BJ (cell line): ENCODE measurements around the gene GPT2. TPM values are rescaled to one million over a fixed set of nuclear protein-coding genes. Genes with fewer than 3 reads are reported as not detected.

Experiments
- CTCF ChIA-PET: fragments of 350-600 bp; formaldehyde crosslinking; extraction: SDS; loops from one replicate; lab custom pipeline; 2021; ENCODE audit warnings: antibody characterized with exemption, inconsistent platforms; lab: Yijun Ruan, JAX
- POLR2A ChIA-PET: fragments of 300-600 bp; sonication (Branson Sonifier 250); formaldehyde crosslinking; extraction: SDS; loops from one replicate; lab custom pipeline; 2021; ENCODE audit warnings: antibody characterized with exemption; lab: Charles Lee
- DNase-seq: peaks from one replicate; pipeline ENCODE4 v3.0.0-alpha.2; 2011; ENCODE audit warnings: low read depth
- H3K27me3 ChIP-seq: 2 replicates; pipeline ENCODE4 v1.6.0; 2011; ENCODE audit warnings: low read length; ENCODE audit not compliant: control insufficient read depth, insufficient read depth
- H3K36me3 ChIP-seq: 2 replicates; pipeline ENCODE4 v1.5.1; 2011; ENCODE audit warnings: low read length; ENCODE audit not compliant: control insufficient read depth, insufficient read depth
- H3K4me3 ChIP-seq: 2 replicates; pipeline ENCODE4 v1.5.1; 2011; ENCODE audit warnings: low read depth, mild to moderate bottlenecking, control low read depth, low read length
- polyA plus RNA-seq: library from polyadenylated mRNA; depleted of rRNA; stranded (reverse); fragments of >200 nt; gene quantifications from 2 replicates; pipeline ENCODE4 v1.2.3, GENCODE V29; 2011; rRNA removed
- small RNA-seq: library from RNA; depleted of rRNA; stranded (forward); fragments of <200 nt; gene quantifications from one replicate; pipeline ENCODE3, GENCODE V24; 2012; ENCODE audit warnings: low replicate concordance, low read depth; ENCODE audit not compliant: insufficient read length
- TF ChIP-seq, protein P1 (sequence below): IDR thresholded peaks from 2 replicates; pipeline ENCODE4 v1.5.1; 2011; ENCODE audit warnings: low read depth, mild to moderate bottlenecking, control low read depth, inconsistent platforms, low read length, moderate library complexity; ENCODE audit not compliant: insufficient read depth

GPT2 gene
- polyA plus RNA-seq, 1 experiment, result 34.1 TPM

DNA sequence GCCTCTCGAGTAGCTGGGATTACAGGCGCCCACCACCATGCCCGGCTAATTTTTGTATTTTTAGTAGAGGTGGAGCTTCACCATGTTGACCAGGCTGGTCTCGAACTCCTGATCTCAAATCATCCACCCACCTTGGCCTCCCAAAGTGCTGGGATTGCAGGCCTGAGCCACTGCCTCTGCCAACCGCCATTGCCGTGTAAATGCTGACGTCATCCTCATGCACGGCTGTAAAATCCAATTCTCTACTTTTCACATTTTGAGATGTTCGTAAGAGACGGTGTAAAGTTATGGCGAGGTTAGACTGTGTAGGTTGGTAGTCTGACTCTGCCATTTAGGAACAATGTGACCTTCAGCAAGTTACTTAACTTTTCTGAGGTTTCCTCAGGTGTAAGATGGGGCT lies 91.0 kb downstream of the GPT2 start:
- TF ChIP-seq, protein P1, sequence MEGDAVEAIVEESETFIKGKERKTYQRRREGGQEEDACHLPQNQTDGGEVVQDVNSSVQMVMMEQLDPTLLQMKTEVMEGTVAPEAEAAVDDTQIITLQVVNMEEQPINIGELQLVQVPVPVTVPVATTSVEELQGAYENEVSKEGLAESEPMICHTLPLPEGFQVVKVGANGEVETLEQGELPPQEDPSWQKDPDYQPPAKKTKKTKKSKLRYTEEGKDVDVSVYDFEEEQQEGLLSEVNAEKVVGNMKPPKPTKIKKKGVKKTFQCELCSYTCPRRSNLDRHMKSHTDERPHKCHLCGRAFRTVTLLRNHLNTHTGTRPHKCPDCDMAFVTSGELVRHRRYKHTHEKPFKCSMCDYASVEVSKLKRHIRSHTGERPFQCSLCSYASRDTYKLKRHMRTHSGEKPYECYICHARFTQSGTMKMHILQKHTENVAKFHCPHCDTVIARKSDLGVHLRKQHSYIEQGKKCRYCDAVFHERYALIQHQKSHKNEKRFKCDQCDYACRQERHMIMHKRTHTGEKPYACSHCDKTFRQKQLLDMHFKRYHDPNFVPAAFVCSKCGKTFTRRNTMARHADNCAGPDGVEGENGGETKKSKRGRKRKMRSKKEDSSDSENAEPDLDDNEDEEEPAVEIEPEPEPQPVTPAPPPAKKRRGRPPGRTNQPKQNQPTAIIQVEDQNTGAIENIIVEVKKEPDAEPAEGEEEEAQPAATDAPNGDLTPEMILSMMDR, result no peak
- no peak overlapping the region for H3K4me3 ChIP-seq
- no peak for DNase-seq
- ChIA-PET POLR2A (no interaction called here), CTCF (interaction anchor here (0.6 kb wide), 1 partner anchor 62 kb away, joined by 3 read pairs; no protein-coding TSS in a partner anchor)
- peaks cover 4% of the 10 kb centered on the region; the same call in 1 of the 2 replicates for H3K36me3 ChIP-seq
- no peaks in the 10 kb centered on the region for H3K27me3 ChIP-seq

DNA sequence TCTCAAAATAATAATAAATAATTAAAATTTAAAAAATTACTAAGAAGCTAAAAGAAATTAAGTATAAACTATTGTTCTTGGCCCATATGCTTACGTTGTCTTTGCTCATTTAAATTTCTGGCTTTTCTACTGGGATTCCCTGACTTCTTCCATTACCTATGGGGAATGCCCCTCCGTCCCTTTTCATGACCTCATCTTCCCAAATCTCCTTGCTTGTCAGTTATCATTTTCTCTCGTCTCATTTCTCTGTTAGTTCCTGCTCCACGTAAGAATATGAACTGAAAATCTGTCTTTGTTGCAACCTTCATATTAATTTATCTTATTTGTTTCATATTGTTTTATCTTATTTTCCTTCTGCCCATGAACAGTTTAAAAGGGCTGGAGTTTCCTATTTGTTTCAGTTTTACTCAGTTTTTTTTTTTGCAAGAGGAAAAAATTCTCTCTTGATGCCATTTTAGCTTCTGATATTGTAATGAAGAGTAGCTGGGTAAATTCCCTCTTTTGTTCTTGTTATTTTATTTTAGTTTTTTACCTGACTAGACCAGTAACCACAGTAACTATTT lies 91.8 kb downstream of the GPT2 start:
- TF ChIP-seq, protein P1, result no peak
- Histone ChIP-seq H3K36me3 (peaks cover 3% of the 10 kb centered on the region; the same call in 1 of the 2 replicates), H3K4me3 (no peak overlapping the region), H3K27me3 (no peaks in the 10 kb centered on the region)
- ChIA-PET CTCF (no interaction called here), POLR2A (interaction anchor here (0.6 kb wide), 1 partner anchor 1324 kb away, joined by 3 read pairs; no protein-coding TSS in a partner anchor)
- no peak for DNase-seq

DNA sequence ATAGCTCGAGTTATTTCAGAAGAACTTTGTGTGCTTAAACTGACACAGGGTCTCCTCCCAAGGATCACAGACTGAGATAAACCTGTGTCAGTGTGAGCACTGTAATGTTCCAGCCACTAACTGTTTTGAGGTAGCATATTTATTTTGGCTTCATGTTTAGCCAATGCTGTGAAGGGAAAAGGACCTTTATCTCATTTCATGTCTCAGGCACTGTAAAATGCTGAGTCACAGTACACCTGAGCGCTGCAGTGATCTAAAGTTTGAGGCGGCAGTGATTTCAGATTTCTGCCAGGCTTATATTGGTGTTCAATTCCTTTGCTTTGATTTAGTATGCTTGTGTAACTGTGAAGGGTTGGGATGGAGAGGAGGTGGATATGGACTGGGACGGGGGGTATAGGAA lies 92.4 kb downstream of the GPT2 start:
- no peak for DNase-seq
- CTCF ChIA-PET, result no interaction called here
- POLR2A ChIA-PET, result interaction anchor here (0.6 kb wide), 1 partner anchor 1324 kb away, joined by 3 read pairs; no protein-coding TSS in a partner anchor
- no peaks in the 10 kb centered on the region for H3K36me3 ChIP-seq
- TF ChIP-seq, protein P1, result no peak
- no peak overlapping the region for H3K4me3 ChIP-seq
- no peaks in the 10 kb centered on the region for H3K27me3 ChIP-seq

Small RNA genes within 50 kb of the gene (small RNA-seq; reads per million reads assigned to genes)
- not detected for gene AC007225.2

Other genes starting within 250 kb of the GPT2 start
- 26.4 and 49.6 TPM in 2 replicates for gene VPS35, start 195.2 kb upstream of the GPT2 start, polyA plus RNA-seq
- 8.0 and 8.9 TPM in 2 replicates for gene ORC6, start 194.7 kb upstream of the GPT2 start, polyA plus RNA-seq
- gene MYLK3, start 136.0 kb upstream of the GPT2 start, polyA plus RNA-seq, result 0.04 and 0.10 TPM in 2 replicates
- 2.1 and 5.8 TPM in 2 replicates for gene C16orf87, start 53.2 kb upstream of the GPT2 start, polyA plus RNA-seq
- 8.3 and 20.2 TPM in 2 replicates for gene DNAJA2, start 89.3 kb downstream of the GPT2 start, polyA plus RNA-seq